ENCODE results near the gene FDX1. TPM values are rescaled to one million over a fixed set of nuclear protein-coding genes. Genes with fewer than 3 reads are reported as not detected.

FDX1 gene
- total RNA-seq, 2 donors from 2014 or later, result 14.0 to 15.2 TPM

- DNase-seq (no peak), ATAC-seq (no peak)
- H3K9me3 ChIP-seq, result no peaks in the 10 kb centered on the region
- H3K4me3 ChIP-seq, result peak overlapping the region; percentile 21 to 70
- no peaks in the 10 kb centered on the region for H3K36me3 ChIP-seq (replicated peaks in 1 of 2; ENCODE audit: insufficient read depth in 1 of 2, low read depth in 2 of 2)
- WGBS, 2 donors, result 46 to 47% methylated on average over 10 of the region's 10 CpGs
- no peaks in the 10 kb centered on the region for H3K27me3 ChIP-seq
- H3K4me1 ChIP-seq, result peaks cover 29% of the 10 kb centered on the region
- H3K27ac ChIP-seq, result peak overlapping the region in 3 of 4 donors; percentile 90 to 93 (median 91)
- intact Hi-C loops (cut with DNase I), result no loop called here
- TF ChIP-seq CTCF (IDR thresholded peaks at IDR 0.05) (no peak), POLR2A (IDR thresholded peaks at IDR 0.05) (no peak)
Measured at GRCh38 chr11:110428956-110429730, 605 bp upstream of the FDX1 start.

- Histone ChIP-seq H3K9me3 (no peaks in the 10 kb centered on the region), H3K27me3 (no peaks in the 10 kb centered on the region), H3K4me3 (peak overlapping the region; percentile 21 to 70), H3K27ac (peak overlapping the region; percentile 90 to 93 (median 91)), H3K36me3 (replicated peaks in 1 of 2; ENCODE audit: insufficient read depth in 1 of 2, low read depth in 2 of 2) (no peaks in the 10 kb centered on the region), H3K4me1 (peaks cover 42% of the 10 kb centered on the region)
- intact Hi-C loops (cut with DNase I), result no loop called here
- ATAC-seq, result peak; percentile 47
- WGBS, 2 donors, result 0% methylated on average over 1 to 51 of the region's 51 CpGs
- TF ChIP-seq POLR2A (IDR thresholded peaks at IDR 0.05), result peak in 2 of 3 donors; percentile 25 to 49
- no peak for TF ChIP-seq CTCF (IDR thresholded peaks at IDR 0.05)
- peak; percentile 52 to 68 (median 55) for DNase-seq
Measured at GRCh38 chr11:110430267-110431050, 711 bp downstream of the FDX1 start.

- WGBS, 2 donors, result 2% methylated on average over 7 of the region's 7 CpGs
- DNase-seq (no peak), ATAC-seq (no peak)
- Histone ChIP-seq H3K4me3 (peak overlapping the region; percentile 21 to 70), H3K9me3 (no peaks in the 10 kb centered on the region), H3K4me1 (peaks cover 49% of the 10 kb centered on the region), H3K36me3 (replicated peaks in 1 of 2; ENCODE audit: insufficient read depth in 1 of 2, low read depth in 2 of 2) (no peaks in the 10 kb centered on the region), H3K27ac (peak overlapping the region; percentile 90 to 93 (median 91)), H3K27me3 (no peaks in the 10 kb centered on the region)
- TF ChIP-seq CTCF (IDR thresholded peaks at IDR 0.05) (peak in 2 of 7 experiments; percentile 1 to 3), POLR2A (IDR thresholded peaks at IDR 0.05) (no peak)
- intact Hi-C loops (cut with DNase I), result no loop called here
Measured at GRCh38 chr11:110431051-110431672, 1.4 kb downstream of the FDX1 start.

- H3K4me3 ChIP-seq, result no peak overlapping the region
- peak; percentile 48 for ATAC-seq
- intact Hi-C loops (cut with DNase I), result no loop called here
- peak overlapping the region; percentile 90 to 93 (median 91) for H3K27ac ChIP-seq
- H3K27me3 ChIP-seq, result no peaks in the 10 kb centered on the region
- H3K9me3 ChIP-seq, result no peaks in the 10 kb centered on the region
- H3K4me1 ChIP-seq, result peaks cover 52% of the 10 kb centered on the region
- WGBS, 2 donors, result 11 to 13% methylated on average over 4 of the region's 4 CpGs
- TF ChIP-seq CTCF (IDR thresholded peaks at IDR 0.05) (peak in 1 of 7 experiments; percentile 0), POLR2A (IDR thresholded peaks at IDR 0.05) (no peak)
- no peaks in the 10 kb centered on the region for H3K36me3 ChIP-seq (replicated peaks in 1 of 2; ENCODE audit: insufficient read depth in 1 of 2, low read depth in 2 of 2)
- DNase-seq, result no peak
Measured at GRCh38 chr11:110431674-110432073, 1.9 kb downstream of the FDX1 start.
